Measurements from ENCODE around the gene FOXI2. TPM values are rescaled to one million over a fixed set of nuclear protein-coding genes. Genes with fewer than 3 reads are reported as not detected.

Gene FOXI2
- total RNA-seq, 4 donors from 2014 or later, result 0.11 to 2.4 (median 0.37) TPM

DNA sequence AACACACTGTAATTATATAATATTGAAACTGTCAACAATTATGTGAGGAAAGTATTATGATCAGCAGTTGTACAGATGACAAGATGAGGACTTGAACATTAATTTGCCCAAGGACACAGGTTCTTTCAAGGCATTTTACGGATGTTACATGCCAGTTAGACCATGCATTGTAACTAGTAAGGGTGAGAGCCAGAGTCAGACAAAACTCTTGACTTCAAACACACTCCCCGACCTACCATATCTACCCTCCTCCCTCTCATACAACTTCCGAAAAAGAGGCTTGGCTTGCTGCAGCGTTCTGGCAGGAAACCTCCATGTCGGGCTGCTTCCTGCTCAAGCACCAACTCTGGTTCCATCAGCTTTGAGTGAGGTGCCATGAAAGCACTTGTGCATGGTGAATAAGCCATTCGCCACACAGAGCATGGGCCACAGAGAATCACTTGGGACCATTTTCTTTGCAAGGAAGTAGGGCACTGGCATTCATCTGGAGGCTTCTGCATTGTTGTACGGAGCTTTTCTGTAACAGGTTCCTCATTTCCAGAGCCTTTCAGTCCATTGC is 53.2 kb downstream of the FOXI2 start:
- intact Hi-C loops (cut with DNase I; ENCODE audit: low total_unique reads), result no loop called here
- TF ChIP-seq, protein P1, sequence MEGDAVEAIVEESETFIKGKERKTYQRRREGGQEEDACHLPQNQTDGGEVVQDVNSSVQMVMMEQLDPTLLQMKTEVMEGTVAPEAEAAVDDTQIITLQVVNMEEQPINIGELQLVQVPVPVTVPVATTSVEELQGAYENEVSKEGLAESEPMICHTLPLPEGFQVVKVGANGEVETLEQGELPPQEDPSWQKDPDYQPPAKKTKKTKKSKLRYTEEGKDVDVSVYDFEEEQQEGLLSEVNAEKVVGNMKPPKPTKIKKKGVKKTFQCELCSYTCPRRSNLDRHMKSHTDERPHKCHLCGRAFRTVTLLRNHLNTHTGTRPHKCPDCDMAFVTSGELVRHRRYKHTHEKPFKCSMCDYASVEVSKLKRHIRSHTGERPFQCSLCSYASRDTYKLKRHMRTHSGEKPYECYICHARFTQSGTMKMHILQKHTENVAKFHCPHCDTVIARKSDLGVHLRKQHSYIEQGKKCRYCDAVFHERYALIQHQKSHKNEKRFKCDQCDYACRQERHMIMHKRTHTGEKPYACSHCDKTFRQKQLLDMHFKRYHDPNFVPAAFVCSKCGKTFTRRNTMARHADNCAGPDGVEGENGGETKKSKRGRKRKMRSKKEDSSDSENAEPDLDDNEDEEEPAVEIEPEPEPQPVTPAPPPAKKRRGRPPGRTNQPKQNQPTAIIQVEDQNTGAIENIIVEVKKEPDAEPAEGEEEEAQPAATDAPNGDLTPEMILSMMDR (IDR thresholded peaks at IDR 0.05), result no peak
- no peak for TF ChIP-seq POLR2A (IDR thresholded peaks at IDR 0.05)
- 55 to 56% methylated on average over 7 of the region's 7 CpGs for WGBS, 2 donors
- DNase-seq (ENCODE audit: low spot score in 2 of 2), result no peak
- H3K4me3 ChIP-seq (ENCODE audit: low read depth, poor library complexity, severe bottlenecking), result no peak overlapping the region

Other genes starting within 250 kb of the FOXI2 start
- gene NPS, start 187.9 kb upstream of the FOXI2 start, total RNA-seq, result not detected
- gene CLRN3, start 155.8 kb downstream of the FOXI2 start, total RNA-seq, result not detected
- gene PTPRE, start 169.9 kb downstream of the FOXI2 start, total RNA-seq, result 10 to 100 TPM; 17.4 to 23.0 (median 20.1) TPM